ENCODE results near the gene JAGN1. TPM values are rescaled to one million over a fixed set of nuclear protein-coding genes. Genes with fewer than 3 reads are reported as not detected.
A peak's percentile ranks its signal among the peaks of the same experiment; 100 is the strongest.

JAGN1 gene
- total and polyA plus RNA-seq, 9 of the 15 experiments (the other 6 are each of a cell fraction or from before 2014, with no cell fraction given) = 31.6 to 77.8 (median 40.3) TPM

DNA sequence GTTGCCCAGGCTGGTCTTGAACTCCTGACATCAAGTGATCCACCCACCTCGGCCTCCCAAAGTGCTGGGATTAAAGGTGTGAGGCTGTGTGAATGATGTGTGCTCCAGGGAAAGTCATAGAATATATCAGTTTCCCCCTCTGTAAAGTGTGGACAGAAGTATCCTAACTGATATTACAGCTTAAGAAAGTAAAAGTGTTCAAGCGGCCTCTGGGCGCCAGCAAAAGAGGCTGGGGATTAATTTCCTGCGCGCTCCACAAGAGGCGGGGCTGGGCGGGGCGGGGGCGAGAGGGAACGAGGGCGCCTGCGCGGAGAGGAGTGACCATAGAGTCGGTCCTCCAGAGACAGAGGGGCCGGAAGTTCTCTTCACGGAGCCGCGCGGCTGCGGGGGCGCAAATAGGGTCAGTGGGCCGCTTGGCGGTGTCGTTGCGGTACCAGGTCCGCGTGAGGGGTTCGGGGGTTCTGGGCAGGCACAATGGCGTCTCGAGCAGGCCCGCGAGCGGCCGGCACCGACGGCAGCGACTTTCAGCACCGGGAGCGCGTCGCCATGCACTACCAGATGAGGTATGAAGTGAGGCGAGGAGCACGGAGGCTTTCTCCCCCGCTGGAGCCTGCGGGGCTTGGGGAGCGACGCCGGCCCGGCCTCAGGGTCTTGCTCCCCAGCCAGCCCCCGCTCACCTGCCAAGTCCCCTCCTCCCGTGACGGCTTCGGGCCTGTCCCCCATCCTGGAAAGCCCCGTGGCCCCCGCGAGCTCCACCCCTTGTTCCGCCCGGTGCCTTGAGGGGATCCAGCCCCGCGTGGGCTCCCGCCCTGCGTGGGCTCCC lies at the start of gene JAGN1 (continued):
- TF ChIP-seq, protein P1, sequence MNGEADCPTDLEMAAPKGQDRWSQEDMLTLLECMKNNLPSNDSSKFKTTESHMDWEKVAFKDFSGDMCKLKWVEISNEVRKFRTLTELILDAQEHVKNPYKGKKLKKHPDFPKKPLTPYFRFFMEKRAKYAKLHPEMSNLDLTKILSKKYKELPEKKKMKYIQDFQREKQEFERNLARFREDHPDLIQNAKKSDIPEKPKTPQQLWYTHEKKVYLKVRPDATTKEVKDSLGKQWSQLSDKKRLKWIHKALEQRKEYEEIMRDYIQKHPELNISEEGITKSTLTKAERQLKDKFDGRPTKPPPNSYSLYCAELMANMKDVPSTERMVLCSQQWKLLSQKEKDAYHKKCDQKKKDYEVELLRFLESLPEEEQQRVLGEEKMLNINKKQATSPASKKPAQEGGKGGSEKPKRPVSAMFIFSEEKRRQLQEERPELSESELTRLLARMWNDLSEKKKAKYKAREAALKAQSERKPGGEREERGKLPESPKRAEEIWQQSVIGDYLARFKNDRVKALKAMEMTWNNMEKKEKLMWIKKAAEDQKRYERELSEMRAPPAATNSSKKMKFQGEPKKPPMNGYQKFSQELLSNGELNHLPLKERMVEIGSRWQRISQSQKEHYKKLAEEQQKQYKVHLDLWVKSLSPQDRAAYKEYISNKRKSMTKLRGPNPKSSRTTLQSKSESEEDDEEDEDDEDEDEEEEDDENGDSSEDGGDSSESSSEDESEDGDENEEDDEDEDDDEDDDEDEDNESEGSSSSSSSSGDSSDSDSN (IDR thresholded peaks at IDR 0.05; ENCODE audit: borderline replicate concordance in 1 of 2, low read depth in 2 of 2, low read length in 2 of 2) = 0 out of 4 replicates have a peak, but pooled peaks of 1 of the 2 experiments have one; percentile 45
- TF ChIP-seq NONO (IDR thresholded peaks at IDR 0.05; ENCODE audit: low read depth in 2 of 2, low read length in 1 of 2) (peak in 1 of 2 experiments; percentile 52; a peak in 1 of 4 replicates), RBBP5 (IDR thresholded peaks at IDR 0.05; ENCODE audit: borderline replicate concordance, insufficient read depth, low read length, poor library complexity, severe bottlenecking) (peak; percentile 98), GTF2F1 (IDR thresholded peaks at IDR 0.05; ENCODE audit: low read depth, low read length) (peak; percentile 70; the same call in 1 of the 2 replicates), KAT2B (IDR thresholded peaks at IDR 0.05; ENCODE audit: low read depth, low read length) (no peak), BRF1 (IDR thresholded peaks at IDR 0.05; ENCODE audit: borderline replicate concordance, extremely low read depth, insufficient read length) (no peak), NEUROD1 (IDR thresholded peaks at IDR 0.05; ENCODE audit: borderline replicate concordance, low read depth, low read length, partially characterized antibody) (peak; percentile 29)
- TF ChIP-seq, protein P2, sequence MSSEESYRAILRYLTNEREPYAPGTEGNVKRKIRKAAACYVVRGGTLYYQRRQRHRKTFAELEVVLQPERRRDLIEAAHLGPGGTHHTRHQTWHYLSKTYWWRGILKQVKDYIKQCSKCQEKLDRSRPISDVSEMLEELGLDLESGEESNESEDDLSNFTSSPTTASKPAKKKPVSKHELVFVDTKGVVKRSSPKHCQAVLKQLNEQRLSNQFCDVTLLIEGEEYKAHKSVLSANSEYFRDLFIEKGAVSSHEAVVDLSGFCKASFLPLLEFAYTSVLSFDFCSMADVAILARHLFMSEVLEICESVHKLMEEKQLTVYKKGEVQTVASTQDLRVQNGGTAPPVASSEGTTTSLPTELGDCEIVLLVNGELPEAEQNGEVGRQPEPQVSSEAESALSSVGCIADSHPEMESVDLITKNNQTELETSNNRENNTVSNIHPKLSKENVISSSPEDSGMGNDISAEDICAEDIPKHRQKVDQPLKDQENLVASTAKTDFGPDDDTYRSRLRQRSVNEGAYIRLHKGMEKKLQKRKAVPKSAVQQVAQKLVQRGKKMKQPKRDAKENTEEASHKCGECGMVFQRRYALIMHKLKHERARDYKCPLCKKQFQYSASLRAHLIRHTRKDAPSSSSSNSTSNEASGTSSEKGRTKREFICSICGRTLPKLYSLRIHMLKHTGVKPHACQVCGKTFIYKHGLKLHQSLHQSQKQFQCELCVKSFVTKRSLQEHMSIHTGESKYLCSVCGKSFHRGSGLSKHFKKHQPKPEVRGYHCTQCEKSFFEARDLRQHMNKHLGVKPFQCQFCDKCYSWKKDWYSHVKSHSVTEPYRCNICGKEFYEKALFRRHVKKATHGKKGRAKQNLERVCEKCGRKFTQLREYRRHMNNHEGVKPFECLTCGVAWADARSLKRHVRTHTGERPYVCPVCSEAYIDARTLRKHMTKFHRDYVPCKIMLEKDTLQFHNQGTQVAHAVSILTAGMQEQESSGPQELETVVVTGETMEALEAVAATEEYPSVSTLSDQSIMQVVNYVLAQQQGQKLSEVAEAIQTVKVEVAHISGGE (CRISPR knock-in tag; IDR thresholded peaks at IDR 0.05) = peak in 2 of 3 experiments; percentile 13 to 84; a peak in 1 of 6 replicates
- TF ChIP-seq, protein P3, sequence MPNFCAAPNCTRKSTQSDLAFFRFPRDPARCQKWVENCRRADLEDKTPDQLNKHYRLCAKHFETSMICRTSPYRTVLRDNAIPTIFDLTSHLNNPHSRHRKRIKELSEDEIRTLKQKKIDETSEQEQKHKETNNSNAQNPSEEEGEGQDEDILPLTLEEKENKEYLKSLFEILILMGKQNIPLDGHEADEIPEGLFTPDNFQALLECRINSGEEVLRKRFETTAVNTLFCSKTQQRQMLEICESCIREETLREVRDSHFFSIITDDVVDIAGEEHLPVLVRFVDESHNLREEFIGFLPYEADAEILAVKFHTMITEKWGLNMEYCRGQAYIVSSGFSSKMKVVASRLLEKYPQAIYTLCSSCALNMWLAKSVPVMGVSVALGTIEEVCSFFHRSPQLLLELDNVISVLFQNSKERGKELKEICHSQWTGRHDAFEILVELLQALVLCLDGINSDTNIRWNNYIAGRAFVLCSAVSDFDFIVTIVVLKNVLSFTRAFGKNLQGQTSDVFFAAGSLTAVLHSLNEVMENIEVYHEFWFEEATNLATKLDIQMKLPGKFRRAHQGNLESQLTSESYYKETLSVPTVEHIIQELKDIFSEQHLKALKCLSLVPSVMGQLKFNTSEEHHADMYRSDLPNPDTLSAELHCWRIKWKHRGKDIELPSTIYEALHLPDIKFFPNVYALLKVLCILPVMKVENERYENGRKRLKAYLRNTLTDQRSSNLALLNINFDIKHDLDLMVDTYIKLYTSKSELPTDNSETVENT (CRISPR knock-in tag; IDR thresholded peaks at IDR 0.05) = peak; percentile 100
- TF ChIP-seq, protein P4, sequence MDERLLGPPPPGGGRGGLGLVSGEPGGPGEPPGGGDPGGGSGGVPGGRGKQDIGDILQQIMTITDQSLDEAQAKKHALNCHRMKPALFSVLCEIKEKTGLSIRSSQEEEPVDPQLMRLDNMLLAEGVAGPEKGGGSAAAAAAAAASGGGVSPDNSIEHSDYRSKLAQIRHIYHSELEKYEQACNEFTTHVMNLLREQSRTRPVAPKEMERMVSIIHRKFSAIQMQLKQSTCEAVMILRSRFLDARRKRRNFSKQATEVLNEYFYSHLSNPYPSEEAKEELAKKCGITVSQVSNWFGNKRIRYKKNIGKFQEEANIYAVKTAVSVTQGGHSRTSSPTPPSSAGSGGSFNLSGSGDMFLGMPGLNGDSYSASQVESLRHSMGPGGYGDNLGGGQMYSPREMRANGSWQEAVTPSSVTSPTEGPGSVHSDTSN (CRISPR knock-in tag; IDR thresholded peaks at IDR 0.05; ENCODE audit: low read depth) = no peak
- TF ChIP-seq, protein P4 (tag; conservative IDR thresholded peaks at IDR 0.05; ENCODE audit: low read depth) = 0 out of 2 replicates have a peak, but pooled peaks have one; percentile 13

Measured in K562 (cell line).